ENCODE measurements around the gene GZF1.

The GZF1 gene

DNA sequence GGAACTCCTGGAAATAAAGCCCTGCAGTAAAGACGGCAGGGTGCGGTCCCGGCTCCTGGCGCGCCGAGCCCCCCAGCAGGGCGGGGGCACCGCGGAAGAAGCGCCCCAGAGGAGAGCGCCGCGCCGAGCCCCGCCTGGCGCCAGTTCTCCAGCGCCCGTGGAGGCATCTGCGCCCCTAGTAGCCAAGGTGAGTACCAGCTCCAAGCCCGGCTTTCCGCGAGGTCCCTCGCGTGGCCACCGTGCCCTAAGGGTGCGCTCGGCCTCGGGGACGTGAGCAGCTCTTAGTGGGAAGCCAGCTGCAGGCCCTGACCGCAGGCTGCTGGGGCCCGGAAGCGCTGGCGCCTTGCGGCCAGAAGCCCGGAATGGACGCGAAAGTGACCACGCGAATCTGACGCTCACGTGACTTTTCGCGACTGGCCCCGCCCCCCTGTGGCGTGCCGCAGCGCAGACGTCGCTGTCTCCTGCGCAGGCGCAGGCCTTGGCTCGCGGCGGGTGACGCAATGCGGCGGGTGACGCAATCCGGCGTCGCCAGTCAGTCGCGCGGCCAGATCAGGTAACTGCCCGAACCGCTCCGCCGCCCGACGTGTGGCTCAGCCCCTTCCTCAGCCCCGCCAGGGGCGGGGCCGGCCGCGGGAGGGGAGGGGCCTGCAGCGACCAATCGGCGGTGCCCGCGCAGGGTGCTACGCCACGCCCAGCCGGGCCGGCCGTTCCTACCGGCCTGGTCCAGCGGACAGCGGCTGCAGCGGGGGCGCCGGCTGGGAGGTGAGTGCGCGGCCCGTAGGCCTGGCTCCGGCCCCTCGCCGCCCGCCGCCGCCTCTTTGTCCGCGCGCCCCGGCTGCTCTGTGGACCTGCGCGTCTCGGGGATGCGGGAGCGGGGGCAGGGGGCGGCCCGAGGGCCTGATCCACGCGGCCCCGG lies at the start of gene GZF1:
Gene GZF1 (plus strand): TSS at position 707 of the 916 bp plus-strand sequence. CDS start 2,202 bp downstream, outside the sequence.
- peak; percentile 99 for DNase-seq (ENCODE audit: low spot score)

- DNase-seq (ENCODE audit: low spot score) = no peak
These were observed 48.7 kb upstream of the GZF1 start for GRCh38 chr20:23313271-23313670.

- no peak for DNase-seq (ENCODE audit: low spot score)
These were observed 47.3 kb upstream of the GZF1 start for GRCh38 chr20:23314699-23315098.

- no peak for DNase-seq (ENCODE audit: low spot score)
These were observed 46.9 kb upstream of the GZF1 start for GRCh38 chr20:23315099-23315498.

DNA sequence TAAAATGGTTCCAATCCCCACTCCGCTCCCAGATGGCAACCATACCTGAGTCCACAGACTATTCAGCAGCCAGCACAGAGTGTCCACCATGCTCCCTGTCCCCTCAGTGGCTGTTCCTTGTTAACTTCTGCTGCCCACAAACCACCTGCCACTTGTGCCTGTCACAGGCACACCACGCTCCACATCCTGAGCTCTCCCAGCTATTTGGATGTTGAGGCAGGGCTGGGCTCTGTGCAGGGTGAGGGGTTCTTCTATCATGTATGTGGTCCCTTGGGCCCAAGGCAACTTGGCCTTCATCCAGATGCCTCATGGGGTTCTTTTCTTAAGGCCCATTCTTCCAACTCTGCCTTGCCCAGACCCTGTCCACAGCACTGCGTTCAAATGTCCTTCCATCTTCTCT lies 45.4 kb upstream of the GZF1 start:
- no peak for DNase-seq (ENCODE audit: low spot score)

DNA sequence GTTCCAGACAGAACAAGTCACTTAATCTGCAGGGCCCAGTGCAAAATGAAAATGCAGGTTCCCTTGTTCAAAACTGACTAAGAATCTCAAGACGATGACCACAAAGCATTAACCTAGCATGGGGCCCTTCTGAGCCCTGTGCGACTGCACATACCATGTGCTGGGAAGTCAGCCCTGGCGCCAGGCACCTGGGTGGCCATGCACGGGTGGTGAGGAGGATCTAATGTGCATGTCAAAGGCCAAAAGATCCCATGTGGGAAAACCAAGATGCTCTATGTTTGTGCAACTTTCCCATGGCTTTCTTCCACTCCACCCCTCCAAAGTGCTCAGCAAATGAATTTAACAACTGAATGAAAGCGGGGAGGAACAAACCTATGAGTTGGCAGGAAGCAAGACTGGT lies 44.9 kb upstream of the GZF1 start:
- no peak for DNase-seq (ENCODE audit: low spot score)

GRCh38 chr20:23318347-23318746 lies 43.6 kb upstream of the GZF1 start:
- no peak for DNase-seq (ENCODE audit: low spot score)

- peak; percentile 10 for DNase-seq (ENCODE audit: low spot score)
These were observed 41.7 kb upstream of the GZF1 start for GRCh38 chr20:23320317-23320716.

- no peak for DNase-seq (ENCODE audit: low spot score)
These were observed 36.9 kb upstream of the GZF1 start for GRCh38 chr20:23325107-23325506.

DNA sequence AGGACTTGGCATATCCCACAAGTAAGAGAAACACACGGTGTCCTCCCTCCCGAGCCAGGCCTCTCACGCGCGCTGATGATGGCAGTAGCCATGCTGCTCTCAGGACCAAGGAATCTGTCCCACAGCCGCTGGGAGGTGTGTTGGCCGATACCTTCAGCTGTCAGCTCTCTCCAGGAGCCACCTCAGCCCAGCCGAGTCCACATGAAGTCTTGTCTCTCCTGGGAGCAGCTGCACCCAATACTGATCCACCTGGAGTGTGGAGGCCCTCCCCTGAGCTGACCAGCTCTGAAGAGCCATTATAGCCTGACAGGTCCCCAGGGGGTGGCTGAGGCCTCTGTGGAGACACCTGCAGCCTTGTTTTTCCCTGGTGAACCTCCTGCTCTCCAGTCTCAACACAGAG lies 35.2 kb upstream of the GZF1 start:
- no peak for DNase-seq (ENCODE audit: low spot score)

GRCh38 chr20:23327617-23328333 lies 34.2 kb upstream of the GZF1 start:
- no peak for DNase-seq (ENCODE audit: low spot score)

DNA sequence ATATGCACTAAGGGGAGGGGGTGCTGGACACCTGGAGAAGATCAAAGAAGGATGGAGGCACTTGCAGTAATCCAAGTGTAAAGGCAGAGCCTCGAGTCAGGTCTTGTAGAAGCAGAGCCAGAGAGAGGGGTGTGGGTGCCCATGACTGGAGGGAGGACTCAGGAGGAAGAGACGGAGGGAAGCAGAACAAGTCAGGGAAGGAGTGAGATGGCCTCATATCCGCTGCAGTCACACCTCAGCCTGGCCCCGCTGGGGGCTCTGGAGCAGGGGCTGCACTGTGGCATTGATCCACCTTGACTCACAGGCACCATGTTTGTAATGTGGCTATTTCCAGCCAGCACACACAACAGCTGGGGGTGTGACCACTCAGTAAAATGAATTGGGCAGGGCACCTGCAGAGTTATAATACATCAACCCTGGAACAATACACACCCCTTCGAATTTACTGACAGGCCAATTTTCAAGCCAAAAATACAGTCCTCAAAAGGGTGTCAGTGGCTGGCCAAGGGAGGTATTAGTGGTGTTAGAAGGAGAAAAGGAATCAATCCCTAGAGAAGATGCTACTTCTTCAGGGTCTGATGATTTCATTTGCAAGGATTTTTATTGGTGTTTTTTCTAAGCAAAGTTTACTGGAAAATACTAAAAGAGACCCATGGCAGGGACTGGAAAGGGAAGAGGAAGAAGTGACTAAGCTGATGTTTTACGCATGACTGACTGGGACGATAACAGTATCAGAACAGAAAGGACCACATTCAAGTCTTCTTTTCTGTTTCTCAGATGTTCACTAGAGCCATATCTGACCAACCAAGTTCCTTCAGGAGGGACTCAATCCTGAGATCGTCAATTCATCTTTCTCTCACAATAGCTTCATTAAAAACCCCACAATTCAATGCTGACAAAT lies 30.3 kb upstream of the GZF1 start:
- DNase-seq (ENCODE audit: low spot score) = no peak

GRCh38 chr20:23332467-23332866 lies 29.5 kb upstream of the GZF1 start:
- no peak for DNase-seq (ENCODE audit: low spot score)

DNA sequence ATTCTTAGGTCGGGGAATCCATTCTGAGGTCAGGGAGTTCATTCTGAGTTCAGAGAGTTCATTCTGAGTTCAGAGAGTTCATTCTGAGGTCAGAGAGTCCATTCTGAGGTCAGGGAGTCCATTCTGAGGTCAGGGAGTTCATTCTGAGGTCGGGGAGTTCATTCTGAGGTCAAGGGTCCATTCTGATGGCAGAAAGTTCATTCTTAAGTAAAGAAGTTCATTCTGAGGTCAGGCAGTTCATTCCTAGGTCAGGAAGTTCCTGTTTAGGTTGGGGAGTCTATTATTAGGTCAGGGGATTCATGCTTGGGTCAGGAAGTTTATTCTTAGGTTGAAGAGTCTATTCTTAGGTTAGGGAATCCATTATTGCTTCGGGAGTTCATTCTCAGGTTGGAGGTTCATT lies 27.9 kb upstream of the GZF1 start:
- DNase-seq (ENCODE audit: low spot score) = no peak

DNA sequence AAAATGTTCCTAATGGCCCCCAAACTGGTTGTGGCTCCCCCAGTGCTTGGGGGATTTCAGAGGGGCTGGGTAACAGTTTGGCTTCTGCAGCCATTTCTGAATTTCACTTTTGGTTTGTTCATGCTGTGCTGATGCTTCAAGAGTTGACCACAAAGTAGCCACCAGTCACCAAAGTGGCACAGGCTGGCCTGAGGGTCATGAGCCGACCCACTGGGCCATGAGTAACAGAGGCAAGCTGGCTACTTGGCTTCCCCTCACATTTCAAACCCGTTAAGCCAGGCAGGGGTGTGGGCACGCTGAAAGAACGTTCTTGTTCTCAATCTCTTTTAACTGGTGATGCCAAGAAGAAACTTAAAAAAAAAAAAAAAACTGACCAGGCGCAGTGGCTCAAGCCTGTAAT lies 26.5 kb upstream of the GZF1 start:
- no peak for DNase-seq (ENCODE audit: low spot score)

- no peak for DNase-seq (ENCODE audit: low spot score)
These were observed 25.5 kb upstream of the GZF1 start for GRCh38 chr20:23336476-23336875.

GRCh38 chr20:23337312-23337711 lies 24.7 kb upstream of the GZF1 start:
- no peak for DNase-seq (ENCODE audit: low spot score)

DNA sequence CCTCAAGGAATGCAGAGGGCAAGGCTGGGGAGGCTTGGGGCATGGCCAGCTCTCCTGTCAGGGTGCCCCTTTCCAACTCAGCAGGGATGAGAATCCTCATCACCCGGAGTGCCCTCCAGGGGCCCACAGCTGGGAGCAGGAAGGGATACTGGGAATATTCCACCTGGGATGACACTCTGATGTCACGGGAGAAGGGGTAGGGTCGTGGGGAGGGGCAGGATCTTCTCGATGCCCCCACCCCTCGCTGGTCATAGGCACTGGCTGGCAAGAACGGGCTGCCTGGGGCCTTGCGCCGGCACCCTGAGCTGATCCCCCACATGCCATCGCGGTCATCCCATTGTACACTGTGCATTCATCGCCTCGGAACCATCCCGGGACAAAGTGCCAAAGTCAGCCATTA lies 22.0 kb upstream of the GZF1 start:
- no peak for DNase-seq (ENCODE audit: low spot score)

DNA sequence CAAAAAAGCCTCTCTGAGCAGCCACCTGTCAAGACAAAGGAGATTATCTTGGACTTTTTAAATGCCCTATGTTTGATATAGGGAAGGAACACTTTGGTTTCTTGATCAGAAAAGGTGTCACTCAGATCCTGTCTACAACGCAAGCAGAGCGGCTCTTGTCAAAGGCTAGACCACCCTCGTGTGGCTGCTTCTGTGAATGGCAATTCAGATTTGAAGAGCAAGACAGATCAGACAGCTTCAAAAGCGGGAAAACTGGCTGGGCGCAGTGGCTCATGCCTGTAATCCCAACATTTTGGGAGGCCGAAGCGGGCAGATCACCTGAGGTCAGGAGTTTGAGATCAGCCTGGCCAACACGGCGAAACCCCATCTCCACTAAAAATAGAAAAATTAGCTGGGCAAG lies 21.5 kb upstream of the GZF1 start:
- DNase-seq (ENCODE audit: low spot score) = peak; percentile 33

- DNase-seq (ENCODE audit: low spot score) = no peak
These were observed 20.9 kb upstream of the GZF1 start for GRCh38 chr20:23341073-23341472.

- DNase-seq (ENCODE audit: low spot score) = no peak
These were observed 18.4 kb upstream of the GZF1 start for GRCh38 chr20:23343590-23343989.

- no peak for DNase-seq (ENCODE audit: low spot score)
These were observed 17.6 kb upstream of the GZF1 start for GRCh38 chr20:23344336-23344735.

Measured in hematopoietic multipotent progenitor cell treated with erythropoietin and hydrocortisone succinate and interleukin-3 and kit ligand, for 15 days (in vitro differentiated cells).